ENCODE results near the gene SEMA4B. TPM values are rescaled to one million over a fixed set of nuclear protein-coding genes. Genes with fewer than 3 reads are reported as not detected.
"Not testable (repeated sequence)": the region's sequence is repeated elsewhere in the genome, so short reads cannot be mapped to it uniquely, and the experiment has no call there.

Gene SEMA4B
- total and polyA plus RNA-seq, 2 experiments from 2014 or later: 16.7 to 48.2 TPM

DNA sequence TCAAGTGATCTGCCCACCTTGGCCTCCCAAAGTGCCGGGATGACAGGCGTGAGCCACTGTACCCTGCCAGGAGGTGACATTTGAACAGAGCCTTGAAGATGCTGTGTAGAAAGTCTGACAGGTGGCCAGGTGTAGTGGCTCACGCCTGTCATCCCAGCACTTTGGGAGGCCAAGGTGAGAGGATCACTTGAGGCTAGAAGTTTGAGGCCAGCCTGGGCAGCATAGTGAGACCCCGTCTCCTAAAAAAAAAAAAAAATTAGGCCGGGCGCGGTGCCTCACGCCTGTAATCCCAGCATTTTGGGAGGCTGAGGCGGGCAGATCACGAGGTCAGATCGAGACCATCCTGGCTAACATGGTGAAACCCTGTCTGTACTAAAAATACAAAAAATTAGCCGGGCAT lies 77.3 kb downstream of the SEMA4B start:
- not testable (repeated sequence) for H2AFZ ChIP-seq; H4K20me1 ChIP-seq (replicated peaks; ENCODE audit: insufficient read depth); H3K9me3 Mint-ChIP-seq; H3F3A ChIP-seq (replicated peaks; ENCODE audit: low read depth); H3K27me3 Mint-ChIP-seq (ENCODE audit: insufficient read depth, low read depth, poor library complexity); H3K27me3 ChIP-seq (ENCODE audit: insufficient read depth); H3K4me1 ChIP-seq (ENCODE audit: insufficient read depth); H3K9me2 ChIP-seq (ENCODE audit: insufficient read depth); H3K4me1 Mint-ChIP-seq; H3K4me3 ChIP-seq; H3K4me3 Mint-ChIP-seq; H3K36me3 ChIP-seq (ENCODE audit: insufficient read depth); DNase-seq (ENCODE audit: low spot score); H3K79me2 ChIP-seq (replicated peaks; ENCODE audit: insufficient read depth); H3K27ac Mint-ChIP-seq; ATAC-seq; H3K4me2 ChIP-seq; H3K27ac ChIP-seq (ENCODE audit: low read depth)
- H3K36me3 Mint-ChIP-seq (ENCODE audit: low read depth): peaks cover 15% of the 10 kb centered on the region

Small RNAs within 50 kb of the gene (small RNA-seq; reads per million reads assigned to genes)
- gene RN7SL346P (ENCODE audit: low replicate concordance): not detected

Other genes starting within 250 kb of the SEMA4B start
- 16.7 and 18.2 TPM in 2 replicates for gene ZNF710, start 200.0 kb upstream of the SEMA4B start, total RNA-seq (2014; rRNA removed; shearing (Covaris generic))
- 15.9 and 16.0 TPM in 2 replicates for gene ZNF710, start 200.0 kb upstream of the SEMA4B start, polyA plus RNA-seq (2016; fragmentation: Nextera tagmentation; extraction: Ambion mirVana)
- gene IDH2, start 98.9 kb upstream of the SEMA4B start, total RNA-seq (2014; rRNA removed; shearing (Covaris generic)): 63.6 and 64.0 TPM in 2 replicates
- 54.9 and 58.1 TPM in 2 replicates for gene IDH2, start 98.9 kb upstream of the SEMA4B start, polyA plus RNA-seq (2016; fragmentation: Nextera tagmentation; extraction: Ambion mirVana)
- 9.8 and 11.2 TPM in 2 replicates for gene CIB1, start 32.6 kb downstream of the SEMA4B start, total RNA-seq (2014; rRNA removed; shearing (Covaris generic))
- gene CIB1, start 32.6 kb downstream of the SEMA4B start, polyA plus RNA-seq (2016; fragmentation: Nextera tagmentation; extraction: Ambion mirVana): 33.5 and 35.9 TPM in 2 replicates
- gene GDPGP1, start 32.9 kb downstream of the SEMA4B start, total RNA-seq (2014; rRNA removed; shearing (Covaris generic)): 1.2 and 3.8 TPM in 2 replicates
- 0.52 and 0.61 TPM in 2 replicates for gene GDPGP1, start 32.9 kb downstream of the SEMA4B start, polyA plus RNA-seq (2016; fragmentation: Nextera tagmentation; extraction: Ambion mirVana)
- not detected in 2 replicates for gene TTLL13, start 48.2 kb downstream of the SEMA4B start, total RNA-seq (2014; rRNA removed; shearing (Covaris generic))
- gene TTLL13, start 48.2 kb downstream of the SEMA4B start, polyA plus RNA-seq (2016; fragmentation: Nextera tagmentation; extraction: Ambion mirVana): not detected in 2 replicates
- 92.2 and 131 TPM in 2 replicates for gene NGRN, start 64.3 kb downstream of the SEMA4B start, total RNA-seq (2014; rRNA removed; shearing (Covaris generic))
- 79.2 and 88.9 TPM in 2 replicates for gene NGRN, start 64.3 kb downstream of the SEMA4B start, polyA plus RNA-seq (2016; fragmentation: Nextera tagmentation; extraction: Ambion mirVana)
- 1.5 and 1.8 TPM in 2 replicates for gene ZNF774, start 151.0 kb downstream of the SEMA4B start, total RNA-seq (2014; rRNA removed; shearing (Covaris generic))
- 0.45 and 0.54 TPM in 2 replicates for gene ZNF774, start 151.0 kb downstream of the SEMA4B start, polyA plus RNA-seq (2016; fragmentation: Nextera tagmentation; extraction: Ambion mirVana)
- gene IQGAP1, start 186.9 kb downstream of the SEMA4B start, total RNA-seq (2014; rRNA removed; shearing (Covaris generic)): 136 and 159 TPM in 2 replicates
- gene IQGAP1, start 186.9 kb downstream of the SEMA4B start, polyA plus RNA-seq (2016; fragmentation: Nextera tagmentation; extraction: Ambion mirVana): 92.7 and 92.9 TPM in 2 replicates

Measured in GM23338 (cell line).